Stimulated activated CD4-positive, alpha-beta T cell treated with anti-CD3 and anti-CD28 coated beads, Interleukin-4, amount 100 ng/mL, for 4 hours (primary cell): ENCODE measurements around the gene FGFR3.
A peak's percentile ranks its signal among the peaks of the same experiment; 100 is the strongest.

Source experiments
- DNase-seq, 2 experiments: peaks; one replicate each; pipeline ENCODE4 v3.0.0-alpha.2; 2020

The FGFR3 gene

GRCh38 chr4:1789552-1789951 lies 3.5 kb upstream of the FGFR3 start:
- no peak for DNase-seq

GRCh38 chr4:1790005-1790404 lies 3.1 kb upstream of the FGFR3 start:
- no peak for DNase-seq

- no peak for DNase-seq
Observed at GRCh38 chr4:1792158-1792831, 798 bp upstream of the FGFR3 start.

- peak; percentile 19 to 41 for DNase-seq
Observed at GRCh38 chr4:1793496-1793840, 375 bp downstream of the FGFR3 start.

- no peak for DNase-seq
Observed at GRCh38 chr4:1793940-1794808, 1.1 kb downstream of the FGFR3 start.

GRCh38 chr4:1794809-1795298 lies 1.8 kb downstream of the FGFR3 start:
- no peak for DNase-seq

- DNase-seq, result no peak
Observed at GRCh38 chr4:1795299-1796195, 2.5 kb downstream of the FGFR3 start.

GRCh38 chr4:1796486-1797204 lies 3.6 kb downstream of the FGFR3 start:
- no peak for DNase-seq

- DNase-seq, result no peak
Observed at GRCh38 chr4:1797298-1797860, 4.3 kb downstream of the FGFR3 start.

- no peak for DNase-seq
Observed at GRCh38 chr4:1797861-1798579, 4.9 kb downstream of the FGFR3 start.

GRCh38 chr4:1798580-1799386 lies 5.7 kb downstream of the FGFR3 start:
- DNase-seq, result no peak

- DNase-seq, result no peak
Observed at GRCh38 chr4:1799387-1800375, 6.6 kb downstream of the FGFR3 start.

- DNase-seq, result no peak
Observed at GRCh38 chr4:1800805-1801204, 7.7 kb downstream of the FGFR3 start.

GRCh38 chr4:1801286-1801958 lies 8.3 kb downstream of the FGFR3 start:
- no peak for DNase-seq

- DNase-seq, result no peak
Observed at GRCh38 chr4:1802151-1802715, 9.1 kb downstream of the FGFR3 start.

GRCh38 chr4:1802720-1803522 lies 9.8 kb downstream of the FGFR3 start:
- DNase-seq, result no peak
